PC-9 (cell line): ENCODE measurements around the gene LCN9. TPM values are rescaled to one million over a fixed set of nuclear protein-coding genes. Genes with fewer than 3 reads are reported as not detected.

Experiments used
- BruUV-seq: library from RNA; stranded (reverse); fragments of 400-500 nt; replicated peaks from 2 replicates; lab custom pipeline; 2021; lab: Mats Ljungman, UMichigan
- CTCF ChIA-PET: fragments of 300-600 bp; sonication (Branson Sonifier 250); formaldehyde crosslinking; loops from one replicate; lab custom pipeline; 2022; ENCODE audit warnings: antibody characterized with exemption; lab: Charles Lee
- POLR2A ChIA-PET: fragments of 300-600 bp; sonication (Branson Sonifier 250); formaldehyde crosslinking; loops from one replicate; lab custom pipeline; 2022; ENCODE audit warnings: antibody characterized with exemption; ENCODE audit not compliant: unreplicated experiment; lab: Charles Lee
- DNase-seq, 2 experiments: peaks; one replicate each; pipeline versions ENCODE4 v3.0.0 to v3.0.0-alpha.2; 2015 to 2022; ENCODE audit warnings: mixed read lengths in 1 of 2
- H2AFZ ChIP-seq: fragments of 200-600 bp; sonication (generic); 2 replicates; pipeline ENCODE4 v1.8.1; 2017; ENCODE audit warnings: antibody characterized with exemption
- H3F3A ChIP-seq: fragments of 200-600 bp; sonication (generic); 2 replicates; pipeline ENCODE4 v1.8.1; 2017; ENCODE audit warnings: antibody characterized with exemption, mild to moderate bottlenecking, low read depth; ENCODE audit not compliant: insufficient read depth
- H3K27ac ChIP-seq: fragments of 200-600 bp; sonication (generic); 2 replicates; pipeline ENCODE4 v1.6.1; 2016; ENCODE audit warnings: mixed run types
- H3K27me3 ChIP-seq: fragments of 200-600 bp; sonication (generic); 2 replicates; pipeline ENCODE4 v1.6.1; 2016; ENCODE audit warnings: low read depth, mixed run types; ENCODE audit not compliant: insufficient read depth
- H3K36me3 ChIP-seq: fragments of 200-600 bp; sonication (generic); 2 replicates; pipeline ENCODE4 v1.6.1; 2016; ENCODE audit warnings: low read depth, mixed run types
- H3K4me1 ChIP-seq: fragments of 200-600 bp; sonication (generic); replicated peaks from 2 replicates; pipeline ENCODE4 v1.6.1; 2016; ENCODE audit warnings: mixed run types; ENCODE audit not compliant: insufficient read depth
- H3K4me2 ChIP-seq: fragments of 200-600 bp; sonication (generic); 2 replicates; pipeline ENCODE4 v1.6.1; 2017; ENCODE audit warnings: mixed run types
- H3K4me3 ChIP-seq: fragments of 200-600 bp; sonication (generic); 2 replicates; pipeline ENCODE4 v1.6.1; 2016; ENCODE audit warnings: mixed run types
- H3K79me2 ChIP-seq: fragments of 200-600 bp; sonication (generic); 2 replicates; pipeline ENCODE4 v1.6.1; 2017; ENCODE audit warnings: low read depth, mixed run types
- H3K9me2 ChIP-seq: fragments of 200-600 bp; sonication (generic); 2 replicates; pipeline ENCODE4 v1.8.1; 2017; ENCODE audit warnings: mild to moderate bottlenecking; ENCODE audit not compliant: insufficient read depth
- H3K9me3 ChIP-seq: fragments of 200-600 bp; sonication (generic); 2 replicates; pipeline ENCODE4 v1.8.1; 2016; ENCODE audit warnings: low read depth; ENCODE audit not compliant: insufficient read depth
- H4K20me1 ChIP-seq: fragments of 200-600 bp; sonication (generic); 2 replicates; pipeline ENCODE4 v1.8.1; 2017; ENCODE audit not compliant: insufficient read depth
- EZH2 ChIP-seq: fragments of 200-600 bp; sonication (generic); IDR thresholded peaks from 2 replicates; pipeline ENCODE4 v1.8.0; 2017; ENCODE audit warnings: antibody characterized with exemption, low read depth
- intact Hi-C: fragments of 100-400 bp; cut with micrococcal nuclease; formaldehyde crosslinking; loops from one replicate; pipeline ENCODE4 v1.10.0; 2022; ENCODE audit not compliant: unreplicated experiment
- total RNA-seq: library from RNA; stranded (reverse); gene quantifications from 2 replicates; pipeline ENCODE4 v1.2.3, GENCODE V29; 2021
- TF ChIP-seq, protein P1 (sequence below): fragments of 200-600 bp; sonication (generic); conservative IDR thresholded peaks from 2 replicates; pipeline ENCODE4 v1.6.1; 2017; ENCODE audit warnings: mixed run types, antibody characterized with exemption, mild to moderate bottlenecking, moderate library complexity

Gene LCN9
- total RNA-seq, 1 experiment from 2014 or later = not detected

DNA sequence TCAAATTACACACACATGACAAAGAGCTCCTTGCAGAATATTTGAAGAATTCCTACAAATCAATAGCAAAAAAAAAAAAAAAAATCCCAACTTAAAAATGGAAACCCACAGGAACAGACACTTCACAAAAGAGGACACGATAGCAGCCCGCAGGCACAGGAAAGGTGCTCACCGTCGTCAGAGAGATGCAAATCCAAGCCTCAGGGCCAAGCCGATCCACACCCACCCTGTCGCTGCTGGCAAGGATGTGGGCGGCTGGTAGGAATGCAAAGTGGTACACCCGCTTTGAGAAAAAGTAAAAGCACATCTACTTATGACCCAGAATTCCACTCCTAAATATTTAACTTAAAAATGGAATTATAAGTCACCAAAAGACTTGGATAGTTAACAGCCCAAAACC lies 10.8 kb downstream of the LCN9 start:
- no peak for TF ChIP-seq EZH2
- TF ChIP-seq, protein P1, sequence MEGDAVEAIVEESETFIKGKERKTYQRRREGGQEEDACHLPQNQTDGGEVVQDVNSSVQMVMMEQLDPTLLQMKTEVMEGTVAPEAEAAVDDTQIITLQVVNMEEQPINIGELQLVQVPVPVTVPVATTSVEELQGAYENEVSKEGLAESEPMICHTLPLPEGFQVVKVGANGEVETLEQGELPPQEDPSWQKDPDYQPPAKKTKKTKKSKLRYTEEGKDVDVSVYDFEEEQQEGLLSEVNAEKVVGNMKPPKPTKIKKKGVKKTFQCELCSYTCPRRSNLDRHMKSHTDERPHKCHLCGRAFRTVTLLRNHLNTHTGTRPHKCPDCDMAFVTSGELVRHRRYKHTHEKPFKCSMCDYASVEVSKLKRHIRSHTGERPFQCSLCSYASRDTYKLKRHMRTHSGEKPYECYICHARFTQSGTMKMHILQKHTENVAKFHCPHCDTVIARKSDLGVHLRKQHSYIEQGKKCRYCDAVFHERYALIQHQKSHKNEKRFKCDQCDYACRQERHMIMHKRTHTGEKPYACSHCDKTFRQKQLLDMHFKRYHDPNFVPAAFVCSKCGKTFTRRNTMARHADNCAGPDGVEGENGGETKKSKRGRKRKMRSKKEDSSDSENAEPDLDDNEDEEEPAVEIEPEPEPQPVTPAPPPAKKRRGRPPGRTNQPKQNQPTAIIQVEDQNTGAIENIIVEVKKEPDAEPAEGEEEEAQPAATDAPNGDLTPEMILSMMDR = no peak
- no peaks in the 10 kb centered on the region for H3K9me2 ChIP-seq
- ChIA-PET POLR2A (no interaction called here), CTCF (no interaction called here)
- no peak overlapping the region for H3K4me3 ChIP-seq
- DNase-seq = no peak
- no peak overlapping the region for H3K4me2 ChIP-seq
- no peaks in the 10 kb centered on the region for H4K20me1 ChIP-seq
- no peaks in the 10 kb centered on the region for H3K36me3 ChIP-seq
- no peaks in the 10 kb centered on the region for H3K79me2 ChIP-seq
- H3K9me3 ChIP-seq = no peaks in the 10 kb centered on the region
- peaks cover 87% of the 10 kb centered on the region for H3K27me3 ChIP-seq
- no peak overlapping the region for H3K27ac ChIP-seq
- no peaks in the 10 kb centered on the region for H3F3A ChIP-seq
- H3K4me1 ChIP-seq = no peaks in the 10 kb centered on the region
- no peak overlapping the region for H2AFZ ChIP-seq
- BruUV-seq = no TSS peak
- intact Hi-C loops = no loop called here

DNA sequence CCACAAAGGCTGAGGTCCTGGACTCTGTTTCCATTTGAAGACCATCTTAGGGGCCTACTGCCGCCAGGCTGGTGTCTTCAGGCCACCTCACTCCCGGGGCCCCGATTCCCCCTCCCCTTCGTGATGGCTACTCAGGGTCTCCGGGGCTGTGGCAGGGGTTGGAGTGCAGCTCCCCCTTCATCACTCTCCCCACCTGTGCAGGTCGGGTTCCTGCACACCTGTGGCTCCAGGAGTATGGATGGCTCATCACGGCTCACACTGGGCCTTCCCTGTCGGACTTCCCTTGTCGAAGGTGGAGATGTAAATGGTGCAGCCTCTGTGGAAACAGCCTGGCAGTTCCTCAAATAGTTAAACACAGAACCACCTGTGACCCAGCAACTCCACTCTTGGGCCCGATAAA lies 11.9 kb downstream of the LCN9 start:
- Histone ChIP-seq H4K20me1 (no peaks in the 10 kb centered on the region), H3K79me2 (no peaks in the 10 kb centered on the region), H3K27me3 (peaks cover 77% of the 10 kb centered on the region), H3F3A (no peaks in the 10 kb centered on the region), H3K4me3 (no peak overlapping the region), H3K4me1 (no peaks in the 10 kb centered on the region), H3K36me3 (no peaks in the 10 kb centered on the region), H3K9me3 (no peaks in the 10 kb centered on the region), H3K27ac (no peak overlapping the region), H2AFZ (no peak overlapping the region), H3K9me2 (no peaks in the 10 kb centered on the region), H3K4me2 (no peak overlapping the region)
- no peak for DNase-seq
- POLR2A ChIA-PET = no interaction called here
- no TSS peak for BruUV-seq
- TF ChIP-seq, protein P1 = no peak
- no peak for TF ChIP-seq EZH2
- CTCF ChIA-PET = no interaction called here
- intact Hi-C loops = no loop called here

DNA sequence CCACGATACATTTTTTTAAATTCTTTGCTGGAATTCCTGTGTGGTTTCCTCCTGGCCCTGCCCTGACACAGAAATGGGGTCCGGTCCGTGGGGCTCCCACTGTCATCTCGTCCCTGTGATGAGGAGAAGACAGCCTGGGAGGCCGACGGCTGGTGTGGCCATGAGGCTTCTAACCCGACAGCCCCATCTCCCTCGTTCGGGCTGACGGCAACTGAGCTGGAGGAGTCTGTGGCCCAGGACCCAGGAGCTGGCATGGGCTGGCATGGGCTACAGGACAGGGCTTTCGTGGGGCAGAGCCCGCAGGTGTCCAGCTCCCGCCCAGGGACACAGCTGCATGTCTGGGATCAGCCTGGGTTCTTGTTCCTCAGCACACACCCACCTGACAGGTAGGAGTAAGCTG lies 13.8 kb downstream of the LCN9 start:
- H3K79me2 ChIP-seq = no peaks in the 10 kb centered on the region
- H4K20me1 ChIP-seq = no peaks in the 10 kb centered on the region
- POLR2A ChIA-PET = no interaction called here
- CTCF ChIA-PET = no interaction called here
- no TSS peak for BruUV-seq
- H3K4me3 ChIP-seq = no peak overlapping the region
- H2AFZ ChIP-seq = no peak overlapping the region
- H3K9me3 ChIP-seq = no peaks in the 10 kb centered on the region
- DNase-seq = no peak
- intact Hi-C loops = no loop called here
- no peaks in the 10 kb centered on the region for H3K36me3 ChIP-seq
- no peaks in the 10 kb centered on the region for H3K9me2 ChIP-seq
- H3K4me2 ChIP-seq = no peak overlapping the region
- peaks cover 72% of the 10 kb centered on the region for H3K27me3 ChIP-seq
- no peaks in the 10 kb centered on the region for H3K4me1 ChIP-seq
- H3K27ac ChIP-seq = no peak overlapping the region
- no peak for TF ChIP-seq EZH2
- TF ChIP-seq, protein P1 = no peak
- no peaks in the 10 kb centered on the region for H3F3A ChIP-seq
